ENCODE data around the gene FADS1. TPM values are rescaled to one million over a fixed set of nuclear protein-coding genes. Genes with fewer than 3 reads are reported as not detected.

The FADS1 gene
- total RNA-seq, 4 donors from 2014 or later, result 2.2 to 13.8 (median 3.7) TPM

DNA sequence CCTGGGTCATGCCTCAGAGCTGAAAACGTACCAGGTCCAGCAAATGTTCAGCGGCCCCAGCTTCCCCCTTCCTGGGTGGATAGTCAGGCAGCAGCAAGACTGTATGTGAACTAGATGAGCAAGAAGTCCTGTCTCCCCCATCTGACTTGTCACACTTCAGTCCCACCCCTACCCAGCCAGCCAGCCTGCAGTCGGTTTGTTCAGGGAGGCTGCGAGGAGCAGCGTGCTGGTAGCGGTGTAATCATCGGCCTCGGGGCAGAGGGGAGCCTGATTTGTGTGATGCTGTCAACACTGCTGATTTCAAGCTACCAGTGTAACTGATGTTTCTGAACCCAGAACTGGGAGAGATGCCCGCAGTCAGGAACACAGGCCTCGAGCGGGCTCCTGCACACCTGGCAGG is 34.0 kb downstream of the FADS1 start:
- in situ Hi-C loops (cut with MboI; ENCODE audit: low pct_ligation_motif_present in 1 of 4, low pct_unique_long_range_greater_than_20kb in 1 of 4, low sequenced_read_pairs in 3 of 4), result loop anchor here in 2 of 4 donors (25.0 kb wide), 1 partner anchor 329 kb away; the partner anchor contains the start of gene INCENP (in 2 of the 2)
- Histone ChIP-seq H3K27ac (no peak overlapping the region), H3K4me3 (no peak overlapping the region), H3K27me3 (no peaks in the 10 kb centered on the region), H3K9me3 (no peaks in the 10 kb centered on the region), H3K36me3 (peaks cover 0 to 13% (median 0%) of the 10 kb centered on the region in 4 donors), H3K4me1 (no peaks in the 10 kb centered on the region)
- WGBS, 2 donors (ENCODE audit: low coverage in 1 of 2), result 85% methylated on average over 11 of the region's 11 CpGs; no CpG with 5 or more reads in 1 of the 2 donors
- no peak for TF ChIP-seq EP300 (IDR thresholded peaks at IDR 0.05; ENCODE audit: low read depth)
- TF ChIP-seq POLR2AphosphoS5 (IDR thresholded peaks at IDR 0.05), result no peak
- TF ChIP-seq, protein P1, sequence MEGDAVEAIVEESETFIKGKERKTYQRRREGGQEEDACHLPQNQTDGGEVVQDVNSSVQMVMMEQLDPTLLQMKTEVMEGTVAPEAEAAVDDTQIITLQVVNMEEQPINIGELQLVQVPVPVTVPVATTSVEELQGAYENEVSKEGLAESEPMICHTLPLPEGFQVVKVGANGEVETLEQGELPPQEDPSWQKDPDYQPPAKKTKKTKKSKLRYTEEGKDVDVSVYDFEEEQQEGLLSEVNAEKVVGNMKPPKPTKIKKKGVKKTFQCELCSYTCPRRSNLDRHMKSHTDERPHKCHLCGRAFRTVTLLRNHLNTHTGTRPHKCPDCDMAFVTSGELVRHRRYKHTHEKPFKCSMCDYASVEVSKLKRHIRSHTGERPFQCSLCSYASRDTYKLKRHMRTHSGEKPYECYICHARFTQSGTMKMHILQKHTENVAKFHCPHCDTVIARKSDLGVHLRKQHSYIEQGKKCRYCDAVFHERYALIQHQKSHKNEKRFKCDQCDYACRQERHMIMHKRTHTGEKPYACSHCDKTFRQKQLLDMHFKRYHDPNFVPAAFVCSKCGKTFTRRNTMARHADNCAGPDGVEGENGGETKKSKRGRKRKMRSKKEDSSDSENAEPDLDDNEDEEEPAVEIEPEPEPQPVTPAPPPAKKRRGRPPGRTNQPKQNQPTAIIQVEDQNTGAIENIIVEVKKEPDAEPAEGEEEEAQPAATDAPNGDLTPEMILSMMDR (IDR thresholded peaks at IDR 0.05), result no peak
- TF ChIP-seq POLR2A (IDR thresholded peaks at IDR 0.05), result no peak
- DNase-seq, result no peak
- intact Hi-C loops (cut with DNase I; ENCODE audit: low total_unique reads), result no loop called here

DNA sequence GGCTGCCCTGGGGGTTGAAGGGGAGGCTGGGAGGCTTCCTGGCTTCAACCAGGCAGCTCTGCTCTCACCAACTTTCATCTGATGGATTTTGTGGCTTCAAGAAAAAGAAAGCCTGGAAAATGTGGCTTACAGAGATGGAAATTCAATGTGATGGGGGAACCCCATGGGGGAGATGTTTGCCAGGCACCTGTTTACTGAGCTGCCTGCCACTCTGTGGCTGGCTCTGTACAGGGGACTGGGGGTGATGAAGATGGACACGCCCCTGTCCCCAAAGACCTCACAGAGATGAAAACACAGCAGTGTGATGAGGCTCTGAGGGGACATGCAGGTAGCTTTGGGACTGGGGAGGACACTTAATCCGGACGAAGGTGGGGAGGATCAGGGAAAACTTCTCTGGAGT is 34.5 kb downstream of the FADS1 start:
- Histone ChIP-seq H3K4me1 (peaks cover 0 to 3% (median 0%) of the 10 kb centered on the region in 4 donors), H3K27ac (no peak overlapping the region), H3K36me3 (peaks cover 0 to 13% (median 0%) of the 10 kb centered on the region in 4 donors), H3K4me3 (no peak overlapping the region), H3K9me3 (no peaks in the 10 kb centered on the region), H3K27me3 (no peaks in the 10 kb centered on the region)
- DNase-seq, result no peak
- intact Hi-C loops (cut with DNase I; ENCODE audit: low total_unique reads), result no loop called here
- WGBS, 2 donors (ENCODE audit: low coverage in 1 of 2), result 80% methylated on average over 3 of the region's 3 CpGs; no CpG with 5 or more reads in 1 of the 2 donors
- TF ChIP-seq, protein P1 (IDR thresholded peaks at IDR 0.05), result no peak
- TF ChIP-seq POLR2AphosphoS5 (IDR thresholded peaks at IDR 0.05) (no peak), POLR2A (IDR thresholded peaks at IDR 0.05) (no peak), EP300 (IDR thresholded peaks at IDR 0.05; ENCODE audit: low read depth) (no peak)
- in situ Hi-C loops (cut with MboI; ENCODE audit: low pct_ligation_motif_present in 1 of 4, low pct_unique_long_range_greater_than_20kb in 1 of 4, low sequenced_read_pairs in 3 of 4), result loop anchor here in 2 of 4 donors (25.0 kb wide), 1 partner anchor 330 kb away; the partner anchor contains the start of gene INCENP (in 2 of the 2)

DNA sequence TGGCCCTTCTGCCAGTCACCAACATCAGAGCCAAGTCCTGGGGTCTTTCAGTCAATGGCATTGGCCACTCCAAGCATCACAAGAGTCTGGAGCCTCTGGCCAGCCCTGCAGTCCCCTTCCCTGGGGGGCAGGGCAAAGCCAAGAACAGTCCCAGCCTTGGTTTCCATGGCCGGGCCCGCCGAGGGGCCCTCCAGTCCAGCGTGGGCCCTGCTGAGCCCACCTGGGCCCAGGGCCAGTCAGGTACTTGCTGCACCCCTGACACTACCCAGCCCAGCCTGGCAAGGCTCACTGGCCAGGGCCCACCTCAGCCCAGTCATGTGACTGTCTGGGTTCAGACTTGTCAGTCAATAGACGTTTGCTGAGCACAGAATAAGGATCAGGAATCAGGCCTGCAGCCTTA is 35.2 kb downstream of the FADS1 start:
- no peak for DNase-seq
- intact Hi-C loops (cut with DNase I; ENCODE audit: low total_unique reads) (no loop called here), in situ Hi-C loops (cut with MboI; ENCODE audit: low pct_ligation_motif_present in 1 of 4, low pct_unique_long_range_greater_than_20kb in 1 of 4, low sequenced_read_pairs in 3 of 4) (loop anchor here in 2 of 4 donors (25.0 kb wide), 1 partner anchor 331 kb away; the partner anchor contains the start of gene INCENP (in 2 of the 2))
- H3K27ac ChIP-seq, result no peak overlapping the region
- peaks cover 0 to 6% (median 0%) of the 10 kb centered on the region in 4 donors for H3K36me3 ChIP-seq
- no peak overlapping the region for H3K4me3 ChIP-seq
- H3K27me3 ChIP-seq, result no peaks in the 10 kb centered on the region
- 91% methylated on average over 5 of the region's 5 CpGs; no CpG with 5 or more reads in 1 of the 2 donors for WGBS, 2 donors (ENCODE audit: low coverage in 1 of 2)
- TF ChIP-seq, protein P1 (IDR thresholded peaks at IDR 0.05), result no peak
- TF ChIP-seq EP300 (IDR thresholded peaks at IDR 0.05; ENCODE audit: low read depth), result no peak
- TF ChIP-seq POLR2A (IDR thresholded peaks at IDR 0.05), result no peak
- no peak for TF ChIP-seq POLR2AphosphoS5 (IDR thresholded peaks at IDR 0.05)
- H3K9me3 ChIP-seq, result no peaks in the 10 kb centered on the region
- H3K4me1 ChIP-seq, result peaks cover 0 to 7% (median 0%) of the 10 kb centered on the region in 4 donors

DNA sequence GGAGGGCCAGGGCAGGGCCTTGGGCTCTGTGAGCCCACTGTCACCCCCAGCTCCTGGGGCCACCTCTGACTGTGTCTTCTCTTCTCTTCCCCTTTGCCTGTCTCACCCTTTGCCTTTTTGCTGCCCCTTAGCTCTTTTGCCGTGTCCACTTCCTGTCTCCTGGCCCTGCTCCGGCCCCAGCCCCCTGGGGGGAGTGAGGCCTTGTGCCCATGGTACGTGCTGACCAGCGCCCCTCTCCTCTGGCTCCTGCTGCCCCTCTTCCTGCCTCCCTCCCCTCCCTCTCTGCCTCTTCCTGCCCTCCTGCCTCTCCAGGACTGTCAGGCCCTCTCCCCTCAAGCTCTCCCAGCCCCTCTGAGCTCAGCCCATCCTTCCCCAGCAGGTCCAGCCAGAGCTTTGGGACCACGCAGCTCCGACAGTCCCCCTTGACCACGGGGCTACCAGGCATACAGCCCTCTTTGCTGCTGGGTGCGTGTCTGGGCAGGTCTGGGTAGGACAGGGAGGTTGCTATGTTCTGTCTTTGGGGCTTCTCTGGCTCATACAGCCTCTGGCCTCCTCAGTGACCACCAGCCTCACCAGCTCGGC is 36.1 kb downstream of the FADS1 start:
- Histone ChIP-seq H3K4me1 (peaks cover 0 to 7% (median 0%) of the 10 kb centered on the region in 4 donors), H3K4me3 (no peak overlapping the region), H3K27ac (no peak overlapping the region), H3K9me3 (no peaks in the 10 kb centered on the region), H3K36me3 (no peaks in the 10 kb centered on the region), H3K27me3 (no peaks in the 10 kb centered on the region)
- DNase-seq, result no peak
- in situ Hi-C loops (cut with MboI; ENCODE audit: low pct_ligation_motif_present in 1 of 4, low pct_unique_long_range_greater_than_20kb in 1 of 4, low sequenced_read_pairs in 3 of 4) (loop anchor here in 2 of 4 donors (25.0 kb wide), 1 partner anchor 332 kb away; the partner anchor contains the start of gene INCENP (in 2 of the 2)), intact Hi-C loops (cut with DNase I; ENCODE audit: low total_unique reads) (no loop called here)
- 81 to 83% methylated on average over 5 to 9 of the region's 9 CpGs for WGBS, 2 donors (ENCODE audit: low coverage in 1 of 2)
- TF ChIP-seq POLR2A (IDR thresholded peaks at IDR 0.05), result no peak
- TF ChIP-seq POLR2AphosphoS5 (IDR thresholded peaks at IDR 0.05), result no peak
- TF ChIP-seq, protein P1 (IDR thresholded peaks at IDR 0.05), result no peak
- no peak for TF ChIP-seq EP300 (IDR thresholded peaks at IDR 0.05; ENCODE audit: low read depth)
